HL-60 (cell line): ENCODE measurements around the gene NEK10.

Source experiments
- DNase-seq, 2 experiments: peaks; one replicate each; pipeline ENCODE4 v3.0.0-alpha.2; 2010 to 2020; ENCODE audit warnings: low read depth in 1 of 2, low spot score in 1 of 2
- H3K27ac ChIP-seq: fragments of 250-450 bp; sonication (Bioruptor Pico); replicated peaks from 2 replicates; pipeline ENCODE4 v1.5.1; 2020; ENCODE audit warnings: mild to moderate bottlenecking, moderate library complexity
- H3K27me3 ChIP-seq: fragments of 250-450 bp; sonication (Bioruptor Pico); 2 replicates; pipeline ENCODE4 v1.5.1; 2021; ENCODE audit warnings: mild to moderate bottlenecking, moderate library complexity; ENCODE audit not compliant: insufficient read depth, poor library complexity, severe bottlenecking
- H3K4me3 ChIP-seq: replicated peaks from 2 replicates; pipeline ENCODE4 v1.5.1; 2011; ENCODE audit warnings: mild to moderate bottlenecking, control low read depth, low read length; ENCODE audit not compliant: insufficient read depth
- CTCF ChIP-seq: IDR thresholded peaks from one replicate; pipeline ENCODE4 v1.5.1; 2011; ENCODE audit warnings: low read length, control low read depth, inconsistent platforms; ENCODE audit not compliant: insufficient read depth
- GABPA ChIP-seq: IDR thresholded peaks from 2 replicates; pipeline ENCODE4 v1.6.1; 2012; ENCODE audit warnings: low read depth
- POLR2AphosphoS5 ChIP-seq: IDR thresholded peaks from 2 replicates; pipeline ENCODE4 v1.6.1; 2012; ENCODE audit warnings: low read depth
- REST ChIP-seq: IDR thresholded peaks from 2 replicates; pipeline ENCODE4 v1.6.1; 2012; ENCODE audit warnings: low read depth; ENCODE audit not compliant: insufficient replicate concordance
- SPI1 ChIP-seq: IDR thresholded peaks from 2 replicates; pipeline ENCODE4 v1.6.1; 2012; ENCODE audit warnings: low read depth, mild to moderate bottlenecking, borderline replicate concordance

The NEK10 gene

GRCh38 chr3:27193056-27193455, 176.1 kb downstream of the NEK10 start:
- H3K4me3 ChIP-seq, result no peak overlapping the region
- no peak for DNase-seq
- H3K27me3 ChIP-seq, result no peaks in the 10 kb centered on the region
- TF ChIP-seq REST (no peak), SPI1 (no peak), CTCF (no peak), POLR2AphosphoS5 (no peak), GABPA (no peak)
- H3K27ac ChIP-seq, result no peak overlapping the region

- H3K27me3 ChIP-seq, result no peaks in the 10 kb centered on the region
- TF ChIP-seq SPI1, result no peak
- no peak for TF ChIP-seq POLR2AphosphoS5
- no peak for TF ChIP-seq GABPA
- TF ChIP-seq REST, result no peak
- no peak for TF ChIP-seq CTCF
- no peak overlapping the region for H3K27ac ChIP-seq
- no peak for DNase-seq
- no peak overlapping the region for H3K4me3 ChIP-seq
Observed at GRCh38 chr3:27186013-27186412, 183.2 kb downstream of the NEK10 start.

GRCh38 chr3:27185231-27185989, 183.8 kb downstream of the NEK10 start:
- no peak overlapping the region for H3K4me3 ChIP-seq
- DNase-seq, result no peak
- TF ChIP-seq SPI1, result no peak
- TF ChIP-seq POLR2AphosphoS5, result no peak
- no peak for TF ChIP-seq REST
- no peak for TF ChIP-seq CTCF
- no peak for TF ChIP-seq GABPA
- no peaks in the 10 kb centered on the region for H3K27me3 ChIP-seq
- H3K27ac ChIP-seq, result no peak overlapping the region
